ENCODE measurements around the gene EIF2B4.

Gene EIF2B4

GRCh38 chr2:27409321-27410073 is 39.4 kb upstream of the EIF2B4 start, which contains the start of gene PPM1G:
Gene PPM1G, minus strand, starts transcription at chr2:27409591. Its CDS starts 169 bp downstream, at chr2:27409422.
- H3K79me2 ChIP-seq (ENCODE audit: low read length) = peaks cover 49% of the 10 kb centered on the region
- peak within 1 kb of the TSS; percentile 95 for H3K9ac ChIP-seq (ENCODE audit: low read length)
- H4K20me1 ChIP-seq (ENCODE audit: insufficient read depth, low read length) = peaks cover 31% of the 10 kb centered on the region
- H3K4me1 ChIP-seq (ENCODE audit: low read length) = peaks cover 19% of the 10 kb centered on the region
- H3K9me3 ChIP-seq (ENCODE audit: insufficient read depth, low read length) = no peaks in the 10 kb centered on the region
- H3K27ac ChIP-seq (ENCODE audit: low read length) = peak within 1 kb of the TSS; percentile 71
- H3K27me3 ChIP-seq (ENCODE audit: low read depth, low read length) = 0 out of 2 replicates have a peak, but pooled peaks cover 2% of the 10 kb centered on the region
- peaks cover 15% of the 10 kb centered on the region for H3K36me3 ChIP-seq (replicated peaks; ENCODE audit: low read depth, low read length)
- peak within 1 kb of the TSS; percentile 89 for H3K4me3 ChIP-seq (ENCODE audit: low read length)
- H2AFZ ChIP-seq (ENCODE audit: low read depth, low read length) = peak within 1 kb of the TSS; percentile 91
- peak within 1 kb of the TSS; percentile 91 for H3K4me2 ChIP-seq (ENCODE audit: low read length)
- TF ChIP-seq CTCF (IDR thresholded peaks at IDR 0.05; ENCODE audit: low read depth, low read length) (no peak), EZH2phosphoT487 (IDR thresholded peaks at IDR 0.05; ENCODE audit: low read depth) (no peak)

GRCh38 chr2:27408601-27409320 is 38.6 kb upstream of the EIF2B4 start:
- Histone ChIP-seq H3K9ac (ENCODE audit: low read length) (peak overlapping the region; percentile 95), H3K27ac (ENCODE audit: low read length) (peak overlapping the region; percentile 71), H3K4me2 (ENCODE audit: low read length) (peak overlapping the region; percentile 84), H3K79me2 (ENCODE audit: low read length) (peaks cover 56% of the 10 kb centered on the region), H3K36me3 (replicated peaks; ENCODE audit: low read depth, low read length) (peaks cover 20% of the 10 kb centered on the region), H3K4me1 (ENCODE audit: low read length) (peaks cover 19% of the 10 kb centered on the region), H3K9me3 (ENCODE audit: insufficient read depth, low read length) (no peaks in the 10 kb centered on the region), H4K20me1 (ENCODE audit: insufficient read depth, low read length) (peaks cover 39% of the 10 kb centered on the region), H3K4me3 (ENCODE audit: low read length) (peak overlapping the region; percentile 89), H3K27me3 (ENCODE audit: low read depth, low read length) (0 out of 2 replicates have a peak, but pooled peaks cover 2% of the 10 kb centered on the region), H2AFZ (ENCODE audit: low read depth, low read length) (peak overlapping the region; percentile 6; the same call in 1 of the 2 replicates)
- no peak for TF ChIP-seq CTCF (IDR thresholded peaks at IDR 0.05; ENCODE audit: low read depth, low read length)
- no peak for TF ChIP-seq EZH2phosphoT487 (IDR thresholded peaks at IDR 0.05; ENCODE audit: low read depth)

GRCh38 chr2:27407798-27408491 is 37.8 kb upstream of the EIF2B4 start:
- H3K4me3 ChIP-seq (ENCODE audit: low read length) = peak overlapping the region; percentile 89
- H3K27ac ChIP-seq (ENCODE audit: low read length) = peak overlapping the region; percentile 71
- no peak overlapping the region for H2AFZ ChIP-seq (ENCODE audit: low read depth, low read length)
- peaks cover 19% of the 10 kb centered on the region for H3K4me1 ChIP-seq (ENCODE audit: low read length)
- H3K9ac ChIP-seq (ENCODE audit: low read length) = peak overlapping the region; percentile 95
- H3K9me3 ChIP-seq (ENCODE audit: insufficient read depth, low read length) = no peaks in the 10 kb centered on the region
- H3K27me3 ChIP-seq (ENCODE audit: low read depth, low read length) = 0 out of 2 replicates have a peak, but pooled peaks cover 2% of the 10 kb centered on the region
- peaks cover 21% of the 10 kb centered on the region for H3K36me3 ChIP-seq (replicated peaks; ENCODE audit: low read depth, low read length)
- peaks cover 43% of the 10 kb centered on the region for H4K20me1 ChIP-seq (ENCODE audit: insufficient read depth, low read length)
- peaks cover 65% of the 10 kb centered on the region for H3K79me2 ChIP-seq (ENCODE audit: low read length)
- H3K4me2 ChIP-seq (ENCODE audit: low read length) = peak overlapping the region; percentile 84
- TF ChIP-seq EZH2phosphoT487 (IDR thresholded peaks at IDR 0.05; ENCODE audit: low read depth) (no peak), CTCF (IDR thresholded peaks at IDR 0.05; ENCODE audit: low read depth, low read length) (peak; percentile 24; the same call in 1 of the 2 replicates)
